Central memory CD4-positive, alpha-beta T cell (primary cell): Measurements from ENCODE around the gene GPATCH2L.

Source experiments
- DNase-seq: peaks from one replicate; pipeline ENCODE4 v3.0.0; 2022

GPATCH2L gene

DNA sequence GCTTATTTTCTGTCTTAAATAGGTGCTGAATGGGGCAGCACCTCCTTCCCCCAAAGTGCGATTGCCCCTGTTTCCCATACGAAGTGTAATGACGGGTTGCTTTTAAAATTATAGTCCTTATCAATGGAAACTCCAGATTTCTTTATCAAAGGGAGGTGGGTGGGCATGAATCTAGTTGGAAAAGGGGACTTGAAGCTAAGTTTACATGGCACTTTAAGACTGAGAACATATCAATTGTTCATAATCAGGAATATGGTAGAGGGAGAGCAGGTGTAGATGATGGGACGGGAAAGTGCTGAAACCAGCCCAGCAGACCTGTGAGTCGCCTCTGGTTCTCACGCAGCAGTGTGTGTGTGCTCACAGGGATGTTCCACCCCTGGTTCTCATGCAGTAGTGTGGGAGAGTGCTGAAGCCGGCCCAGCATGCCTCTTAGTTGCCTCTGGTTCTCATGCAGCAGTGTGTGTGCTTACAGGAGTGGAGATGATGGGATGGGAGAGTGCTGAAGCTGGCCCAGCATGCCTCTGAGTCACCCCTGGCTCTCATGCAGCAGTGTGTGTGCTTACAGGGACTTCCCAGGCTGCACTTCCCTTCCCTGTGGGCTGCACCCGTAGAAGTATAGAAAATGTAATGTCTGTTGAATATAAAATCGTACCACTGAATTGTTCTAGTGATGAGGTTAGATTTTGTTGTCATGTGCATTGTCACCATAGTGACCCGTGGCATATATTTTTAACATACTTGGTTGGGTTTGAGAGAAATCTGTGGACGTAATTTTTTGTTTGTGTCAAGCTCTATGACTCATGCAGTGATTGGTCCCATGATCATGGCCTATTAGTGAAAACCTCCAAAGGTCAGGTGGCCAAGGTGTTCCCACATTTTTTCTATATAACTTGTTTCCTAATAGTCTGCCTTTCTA is 51.6 kb downstream of the GPATCH2L start:
- no peak for DNase-seq

DNA sequence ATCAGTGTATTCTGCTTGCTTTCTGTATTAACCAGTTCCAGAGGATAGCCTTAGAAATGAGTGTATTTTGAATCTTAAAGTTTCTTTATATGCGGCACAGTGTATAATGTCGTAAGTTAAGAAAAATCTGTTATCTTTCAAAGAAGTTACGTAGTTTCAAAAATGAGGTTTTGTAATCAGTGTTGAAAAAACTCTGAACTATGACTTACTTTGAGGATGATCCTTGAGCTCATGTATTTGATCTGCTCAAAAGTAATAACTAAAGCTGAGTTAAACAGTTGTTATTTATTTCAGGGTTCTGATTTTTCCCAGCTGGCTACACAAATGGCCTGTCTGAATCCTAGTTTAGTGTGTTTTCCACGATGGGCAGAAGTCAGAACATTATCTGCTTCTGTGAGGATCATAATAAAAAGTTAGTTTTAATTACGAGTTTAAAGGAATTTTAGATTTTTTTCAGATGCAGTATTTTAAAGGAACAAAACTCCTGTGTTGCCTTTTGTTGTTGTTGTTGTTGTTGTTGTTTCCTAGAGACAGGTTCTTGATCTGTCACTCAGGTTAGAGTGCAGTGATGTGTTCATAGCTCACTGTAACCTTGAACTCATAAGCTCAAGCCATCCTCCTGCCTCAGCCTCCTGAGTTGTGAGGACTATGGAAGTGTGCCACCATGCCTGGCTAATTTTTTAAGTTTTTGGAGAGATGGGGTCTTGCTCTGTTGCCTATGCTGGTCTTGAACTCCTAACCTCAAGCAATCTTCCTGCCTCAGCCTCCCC is 52.9 kb downstream of the GPATCH2L start:
- DNase-seq = no peak

DNA sequence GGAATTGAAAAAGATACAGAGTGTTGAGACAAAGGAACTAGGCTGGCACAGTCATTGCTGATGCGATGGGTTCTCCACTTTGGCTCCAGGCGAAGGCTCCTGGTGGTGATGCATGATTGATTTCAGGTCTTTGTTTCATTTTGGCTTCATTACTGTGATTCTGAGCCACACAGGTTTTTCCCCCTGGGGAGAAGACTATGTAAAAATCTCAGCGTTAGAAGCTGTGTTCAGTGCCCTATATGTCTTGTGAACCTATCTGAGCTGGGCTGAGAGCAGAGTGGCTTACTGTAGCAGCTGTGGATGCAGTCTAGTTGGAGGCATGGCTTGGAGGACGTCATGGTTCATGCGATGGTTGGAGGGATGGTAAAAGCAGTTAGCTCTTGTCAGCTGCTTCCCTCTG is 54.0 kb downstream of the GPATCH2L start:
- no peak for DNase-seq

DNA sequence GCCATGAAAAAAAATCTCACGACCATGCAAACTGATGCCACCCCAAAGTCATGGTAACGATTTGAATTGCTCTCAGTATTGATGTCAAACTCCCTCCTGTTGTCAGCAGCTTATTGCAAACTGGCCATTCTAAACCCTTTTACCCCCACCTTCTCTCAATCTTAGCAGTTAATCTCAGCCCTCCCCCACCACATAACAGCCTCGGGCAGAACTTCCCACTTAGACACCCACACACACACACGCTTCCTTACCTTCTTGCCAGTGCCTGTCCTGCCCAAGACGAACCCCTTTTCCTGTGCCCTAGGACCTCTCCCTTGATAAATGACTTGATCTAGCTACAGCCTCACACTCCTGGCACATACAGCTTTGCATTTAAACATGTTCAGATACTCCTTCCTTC is 56.6 kb downstream of the GPATCH2L start:
- no peak for DNase-seq

DNA sequence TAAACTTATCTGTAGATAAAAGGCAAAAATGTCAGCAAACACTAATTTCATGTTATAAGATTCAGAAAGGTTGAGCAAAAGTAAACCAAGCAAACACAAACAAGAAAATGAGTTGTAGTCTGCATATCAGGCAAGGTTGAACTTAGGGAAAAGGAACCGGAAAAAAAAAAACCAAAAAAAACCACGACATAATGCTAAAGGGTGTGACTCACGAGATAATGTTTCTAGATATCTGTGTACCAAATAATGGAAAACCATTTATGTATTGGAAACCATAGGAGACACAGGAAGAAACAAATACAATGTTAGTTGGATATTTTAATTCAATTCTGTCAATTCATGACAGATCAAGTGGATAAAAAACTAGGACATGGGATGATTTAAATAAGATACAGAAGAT is 60.5 kb downstream of the GPATCH2L start:
- no peak for DNase-seq

DNA sequence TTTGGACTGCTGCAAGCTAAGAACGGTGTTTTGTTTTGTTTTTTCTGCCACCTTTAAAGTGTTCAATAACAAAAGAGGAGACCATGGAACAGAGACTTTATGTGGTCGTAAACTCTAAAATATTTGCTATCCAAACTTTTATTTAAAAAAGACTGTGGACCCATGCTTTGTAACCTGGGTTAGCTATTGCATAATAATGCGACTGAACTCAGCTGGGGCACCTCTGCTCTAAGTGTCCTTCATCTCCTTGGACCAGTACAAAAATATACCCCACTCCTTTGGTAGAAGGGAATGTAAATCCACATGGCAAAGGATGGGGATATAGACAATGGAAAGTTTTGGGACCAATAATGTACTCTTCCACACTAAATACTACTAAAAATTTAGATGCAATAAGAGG is 65.5 kb downstream of the GPATCH2L start:
- no peak for DNase-seq

DNA sequence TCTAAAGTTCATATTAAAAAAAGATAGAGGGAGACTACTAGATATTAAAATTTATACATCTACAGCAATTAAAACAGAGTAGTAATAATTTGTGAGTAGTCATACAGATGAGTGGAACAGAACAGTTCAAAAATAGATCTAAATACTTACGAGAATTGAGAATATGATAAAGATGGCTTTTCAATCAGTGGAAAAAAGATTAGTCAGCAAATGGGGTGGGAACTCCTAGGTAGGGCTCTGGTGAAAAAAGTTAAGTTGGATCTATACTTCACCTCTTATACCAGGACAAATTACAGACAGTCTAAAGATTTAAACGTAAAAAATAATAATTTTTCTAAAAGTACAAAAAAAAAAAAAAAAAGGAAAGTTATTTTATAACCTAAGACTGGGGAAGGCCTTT is 66.9 kb downstream of the GPATCH2L start:
- no peak for DNase-seq

DNA sequence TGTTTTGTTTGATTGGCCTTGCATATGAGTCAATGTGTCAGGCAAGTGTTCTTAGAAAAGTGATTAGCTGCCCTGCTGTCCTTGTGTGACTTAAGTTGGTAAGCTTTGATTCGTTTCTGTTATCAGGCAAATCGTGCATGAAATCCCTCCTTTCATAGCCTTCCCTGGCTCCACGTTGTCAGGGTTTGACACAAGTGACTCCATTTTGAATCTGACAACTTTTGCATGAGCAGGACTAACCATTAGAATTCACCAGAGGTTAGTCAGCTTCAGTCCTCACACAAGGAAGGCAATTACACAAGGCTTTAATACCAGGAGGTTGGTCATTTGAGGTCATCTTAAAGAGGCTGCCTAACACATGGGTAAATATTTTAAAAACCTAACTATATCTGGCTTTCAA is 68.2 kb downstream of the GPATCH2L start:
- no peak for DNase-seq

DNA sequence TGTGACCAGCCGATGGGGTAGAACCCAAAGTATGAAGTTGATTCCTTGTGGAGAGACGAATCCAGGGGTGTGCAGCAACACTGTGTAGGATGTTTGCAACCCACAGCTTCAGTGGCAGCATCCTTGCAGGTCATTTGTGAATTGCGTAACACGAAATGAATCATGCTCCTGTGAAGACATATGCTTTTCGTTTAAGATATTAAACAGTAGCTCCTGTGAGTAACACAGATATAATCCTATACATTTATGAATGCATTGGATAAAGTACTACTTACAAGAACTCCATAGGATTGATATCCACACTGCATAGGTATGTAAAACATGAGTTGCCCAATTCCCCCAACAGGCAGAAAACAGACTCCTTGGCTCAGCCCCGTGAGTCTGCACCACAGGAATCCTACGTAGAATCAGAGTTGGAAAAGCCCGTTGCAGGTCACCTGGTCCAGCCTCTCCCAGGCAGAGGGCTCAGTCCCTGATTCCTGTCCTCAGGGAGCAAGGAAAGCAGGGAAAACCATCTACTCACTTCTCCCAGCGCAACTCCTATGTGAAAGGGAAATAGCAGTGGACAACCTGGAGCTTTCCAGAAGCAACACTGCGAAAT is 75.8 kb downstream of the GPATCH2L start:
- DNase-seq = no peak

DNA sequence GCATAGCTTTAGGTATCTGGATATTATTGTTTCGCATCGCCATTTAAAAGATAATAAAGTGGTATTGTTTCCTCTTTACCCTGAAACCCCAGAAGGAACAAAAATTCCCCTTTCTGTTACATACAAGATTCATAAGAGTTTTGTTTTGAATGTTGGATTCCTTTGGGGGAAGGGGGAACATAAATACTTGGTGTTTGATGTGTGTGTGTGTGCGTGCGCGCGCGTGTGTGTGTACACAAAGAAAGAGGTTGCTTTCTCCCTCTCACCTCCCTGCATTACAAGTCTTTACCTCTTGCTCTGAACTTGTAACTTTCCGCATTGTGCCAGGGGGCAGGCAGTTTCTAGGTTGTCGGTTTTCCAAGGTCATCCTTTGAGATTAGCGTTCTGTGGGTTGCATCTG is 76.4 kb downstream of the GPATCH2L start:
- no peak for DNase-seq

DNA sequence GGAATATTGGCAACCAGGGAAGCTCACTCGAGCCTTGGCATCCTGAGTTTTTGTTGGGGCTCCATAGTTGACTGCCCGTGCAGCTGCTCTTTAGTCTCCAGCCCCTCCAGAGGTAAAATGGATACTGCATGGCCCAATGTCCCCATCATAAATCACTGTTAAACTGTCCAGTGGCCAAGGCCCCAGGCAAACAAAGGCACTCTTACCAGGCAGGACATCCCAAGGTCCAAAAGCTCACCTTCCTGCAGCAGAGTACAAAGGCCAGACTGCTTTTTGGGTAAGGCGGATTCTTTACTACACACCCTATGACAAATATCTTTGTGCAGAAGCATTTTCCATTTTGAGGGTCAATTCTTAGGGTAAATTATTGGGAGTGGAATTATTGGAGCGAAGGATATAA is 81.1 kb downstream of the GPATCH2L start:
- no peak for DNase-seq

DNA sequence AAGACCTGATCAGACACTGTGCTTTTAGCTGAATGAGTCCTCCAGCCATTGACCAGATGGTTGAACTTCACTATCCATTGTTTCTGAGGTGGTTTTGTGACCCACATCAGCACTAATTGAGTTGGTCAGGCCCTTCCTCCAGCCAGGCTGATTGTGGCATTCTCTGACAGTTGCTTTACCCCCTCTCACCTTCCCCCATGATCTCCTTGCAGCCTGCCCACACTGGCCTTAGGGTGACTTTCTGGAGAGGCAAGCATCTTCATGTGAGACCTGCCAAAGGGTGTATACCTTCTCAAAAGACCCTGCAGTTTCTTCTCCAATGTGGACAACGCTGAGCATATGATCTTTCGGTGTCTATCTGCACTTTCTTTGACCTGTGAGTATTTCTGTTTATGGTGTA is 83.9 kb downstream of the GPATCH2L start:
- DNase-seq = no peak

DNA sequence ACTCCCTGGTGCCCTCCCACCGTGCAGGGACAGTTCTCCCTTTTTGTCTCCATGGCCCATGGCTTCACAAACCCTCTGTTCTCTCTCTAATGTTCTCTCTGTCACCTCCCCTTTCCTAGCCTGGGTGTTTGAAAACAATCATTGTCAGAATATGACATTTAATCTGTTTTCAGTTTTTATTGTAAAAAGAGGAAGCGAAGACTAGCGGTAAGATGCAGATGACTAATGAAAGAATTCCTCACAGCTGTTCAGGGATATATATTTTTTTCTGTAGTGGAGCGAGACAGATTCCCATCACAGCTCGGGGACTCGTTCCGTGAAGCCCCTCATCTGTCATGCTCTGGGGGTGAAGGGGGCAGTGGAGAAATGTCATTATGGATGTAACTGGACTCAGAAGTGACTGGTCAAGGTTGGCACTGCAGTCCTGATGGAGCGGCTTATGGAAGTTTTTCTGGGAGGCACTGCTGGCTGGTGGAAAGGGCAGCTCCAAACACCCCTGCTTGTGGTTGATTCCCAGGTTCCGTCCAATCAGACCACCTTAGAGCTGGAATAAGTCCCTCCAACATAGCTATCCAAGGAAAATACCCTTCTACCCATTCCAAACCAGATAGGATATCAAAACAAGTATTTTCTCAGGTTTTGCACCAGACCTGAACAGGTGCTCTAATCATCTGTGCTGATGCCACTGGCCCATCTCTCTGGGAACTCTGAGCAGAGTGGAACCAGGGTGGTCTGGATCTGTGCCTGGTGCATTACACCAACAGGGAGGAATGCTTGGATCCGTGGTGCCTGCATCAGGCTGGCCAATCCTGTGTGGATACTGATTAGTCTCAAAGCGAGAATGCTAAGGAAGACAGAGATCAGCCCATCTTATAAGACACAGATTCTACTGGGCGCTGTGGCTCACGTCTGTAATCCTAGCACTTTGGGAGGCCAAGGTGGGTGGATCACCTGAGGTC is 84.7 kb downstream of the GPATCH2L start:
- DNase-seq = no peak

DNA sequence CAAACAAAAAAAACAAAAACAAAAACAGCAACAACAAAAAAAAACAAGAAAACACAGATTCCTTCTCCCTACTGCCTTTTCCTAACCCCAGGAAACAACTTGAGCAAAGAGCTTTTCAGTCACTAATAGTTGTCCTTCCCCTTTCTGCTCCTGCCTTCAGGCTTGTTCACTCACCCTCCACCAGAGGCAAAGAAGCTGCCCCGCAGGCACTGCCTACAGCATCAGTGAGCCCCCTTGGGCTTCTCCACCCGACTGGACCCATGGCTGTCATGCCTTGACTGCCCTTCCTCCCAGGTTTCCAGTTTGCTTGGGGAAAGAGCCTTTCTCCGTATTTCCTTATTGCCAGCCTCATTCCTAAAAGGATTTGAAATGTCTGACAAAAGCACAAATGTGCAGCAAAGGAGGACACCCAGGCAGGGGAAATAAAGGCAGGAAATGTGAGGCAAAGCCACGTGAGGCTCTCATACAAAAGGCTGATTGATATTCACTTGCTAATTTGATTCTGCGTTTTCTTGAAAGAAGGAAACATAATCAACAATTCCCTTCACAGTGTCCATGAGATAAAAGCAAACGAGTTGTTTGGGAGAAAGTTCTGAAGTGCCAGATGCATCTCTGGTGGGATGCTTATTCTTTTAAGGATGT is 85.7 kb downstream of the GPATCH2L start:
- no peak for DNase-seq

DNA sequence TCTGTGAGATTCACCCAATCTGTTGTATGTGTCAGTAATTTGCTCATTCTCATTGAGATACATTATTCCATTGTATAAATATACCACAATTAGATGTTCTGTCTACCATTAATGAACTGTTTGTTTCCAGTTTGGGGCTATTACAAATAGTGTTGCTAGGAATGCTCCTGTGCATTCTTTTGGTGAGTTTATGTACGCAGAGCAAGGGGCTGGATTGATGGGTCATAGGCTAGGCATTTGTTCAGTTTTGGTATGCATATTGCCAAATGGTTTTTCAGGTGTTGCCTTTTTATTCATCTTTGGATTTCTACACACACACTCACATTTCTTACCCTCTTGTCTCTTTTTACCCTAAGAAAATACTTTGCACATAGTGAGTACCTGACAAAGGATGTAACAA is 93.4 kb downstream of the GPATCH2L start:
- no peak for DNase-seq

DNA sequence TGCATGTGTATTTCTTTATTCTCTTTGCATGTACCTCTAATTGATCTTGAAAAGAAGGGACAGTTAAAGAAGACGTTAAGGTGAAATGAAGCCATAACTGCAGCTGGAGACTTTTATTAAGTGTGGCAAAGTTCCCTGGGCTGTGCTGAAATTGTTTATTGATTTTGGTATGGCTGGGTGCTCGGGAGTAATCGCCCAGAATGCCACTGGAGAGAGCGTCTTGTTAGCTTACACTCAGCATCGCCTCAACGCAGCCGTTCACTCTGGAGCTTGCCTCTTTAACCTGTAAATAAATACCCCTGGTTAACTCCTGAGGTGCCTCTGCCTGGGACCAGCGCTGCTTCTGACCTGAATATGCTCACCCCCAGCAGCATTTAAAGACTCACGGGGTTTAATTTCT is 98.6 kb downstream of the GPATCH2L start:
- no peak for DNase-seq

DNA sequence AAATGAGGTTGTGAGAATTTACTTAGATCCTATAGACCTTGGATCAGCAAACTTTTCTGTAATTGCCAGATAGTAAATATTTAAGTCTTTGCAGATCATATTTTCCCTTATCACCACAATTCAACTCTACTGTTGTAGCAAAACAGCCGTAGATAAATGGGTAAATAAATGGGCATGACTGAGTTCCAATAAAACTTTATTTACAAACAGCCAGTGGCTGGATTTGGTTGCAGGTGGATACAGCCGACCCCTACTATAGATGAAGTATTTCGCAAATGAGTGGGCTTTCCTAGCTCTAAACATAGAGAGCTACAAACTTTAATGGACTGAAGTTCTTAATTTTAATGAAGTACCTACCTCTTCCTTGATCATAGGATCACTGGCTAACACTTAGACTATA is 100.7 kb downstream of the GPATCH2L start:
- DNase-seq = no peak

DNA sequence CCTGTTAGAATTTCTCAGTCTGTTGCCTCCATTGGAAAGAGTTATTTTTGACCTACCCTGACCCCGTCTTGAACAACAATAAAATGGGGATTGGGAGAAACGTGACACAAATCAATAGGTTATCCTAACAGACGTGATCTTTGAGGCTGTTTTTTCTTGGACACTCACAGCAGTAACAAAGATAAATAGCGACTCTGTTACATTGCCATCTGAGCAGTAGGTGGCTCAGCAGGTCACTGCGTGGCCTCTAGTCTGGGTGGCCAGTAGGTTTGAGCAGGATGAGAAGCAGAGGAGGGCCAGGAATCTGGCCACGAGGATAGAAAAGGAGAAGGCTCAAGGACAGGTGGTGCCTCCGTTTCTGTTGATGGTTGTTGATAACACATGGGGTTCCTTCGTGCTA is 101.4 kb downstream of the GPATCH2L start:
- no peak for DNase-seq

DNA sequence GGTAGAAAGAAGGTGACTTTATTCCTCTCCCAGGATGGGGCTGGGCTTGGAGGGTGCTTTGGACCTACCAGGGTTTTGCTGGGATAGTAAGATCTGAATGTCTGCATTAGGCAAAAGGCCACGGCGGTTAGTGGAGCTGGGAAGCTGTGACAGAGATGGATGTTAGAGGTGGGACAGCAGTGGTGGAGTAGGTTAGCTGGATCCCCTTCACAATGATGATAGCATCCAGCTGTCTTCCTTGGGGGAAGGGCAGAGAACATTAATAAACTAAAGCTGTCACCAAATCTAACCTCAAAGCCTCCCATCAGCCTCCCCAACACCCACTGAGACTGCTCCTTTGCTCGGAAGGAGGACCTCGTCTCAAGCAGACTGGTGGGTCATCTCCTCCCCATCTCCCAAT is 104.8 kb downstream of the GPATCH2L start:
- no peak for DNase-seq

DNA sequence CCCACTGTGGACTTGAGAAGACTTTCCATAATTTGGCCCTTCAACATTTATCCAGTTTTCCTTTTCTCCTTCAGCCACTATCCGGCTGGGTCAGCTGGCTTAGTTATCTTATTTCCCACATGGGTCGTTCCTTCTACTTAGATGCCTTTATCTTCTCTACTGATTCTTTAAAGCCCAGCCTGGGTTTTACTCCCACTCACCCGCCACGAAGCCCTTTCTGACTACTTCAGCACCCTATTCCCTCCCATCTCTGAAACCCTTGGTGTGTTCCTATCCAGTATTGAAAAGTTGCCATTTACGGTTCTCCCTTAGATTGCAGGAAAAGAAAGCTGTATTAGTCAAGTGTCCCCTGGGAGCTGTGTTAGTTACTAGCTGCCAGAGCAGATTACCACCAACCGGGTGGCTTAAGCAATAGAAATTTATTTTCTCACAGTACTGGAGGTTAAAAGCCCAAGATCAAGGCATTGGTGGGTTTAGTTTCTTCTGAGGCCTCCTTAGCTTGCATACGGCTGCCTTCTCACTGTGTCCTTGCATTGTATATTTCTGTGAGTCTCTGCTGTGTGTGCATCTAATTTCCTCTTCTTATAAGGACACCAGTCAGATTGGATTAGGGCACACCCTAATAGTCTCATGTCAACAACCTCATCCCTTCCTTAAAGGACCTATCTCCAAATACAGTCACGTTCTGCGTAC is 105.5 kb downstream of the GPATCH2L start:
- DNase-seq = no peak

DNA sequence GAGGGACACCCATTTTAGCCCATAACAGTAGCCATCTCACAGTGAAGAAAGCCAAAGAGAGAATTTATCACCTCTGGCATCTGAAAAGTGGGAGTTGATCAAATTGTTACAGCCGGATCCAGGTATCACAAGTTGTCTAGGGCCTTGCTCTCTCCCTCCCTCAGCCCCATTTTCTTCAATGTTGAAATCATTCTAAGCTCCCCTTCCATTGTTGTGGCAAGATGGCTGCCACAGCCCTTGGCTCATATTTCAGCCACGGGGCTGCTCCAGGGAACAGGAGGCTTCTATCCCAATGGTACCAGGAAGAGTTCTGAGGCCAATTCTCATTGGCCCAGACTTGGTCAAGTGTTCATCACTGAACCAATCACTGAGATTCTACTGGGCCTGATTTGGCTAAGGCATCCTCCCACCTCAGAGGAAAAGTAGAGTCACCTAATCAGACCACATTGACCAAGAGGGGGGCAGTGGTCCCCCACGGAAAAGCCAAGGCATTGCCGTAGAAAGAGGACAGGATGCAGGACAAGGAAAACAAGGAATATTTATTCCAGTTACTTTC is 106.2 kb downstream of the GPATCH2L start:
- DNase-seq = no peak
